ENCODE results near the gene CDC7. TPM values are rescaled to one million over a fixed set of nuclear protein-coding genes. Genes with fewer than 3 reads are reported as not detected.

Gene CDC7
- total and polyA plus RNA-seq, 9 of the 15 experiments (the other 6 are each of a cell fraction or from before 2014, with no cell fraction given): 22.3 to 66.8 (median 44.2) TPM

GRCh38 chr1:91523482-91523881, 22.8 kb downstream of the CDC7 start (continued):
- no peak for TF ChIP-seq ZNF318 (IDR thresholded peaks at IDR 0.05; ENCODE audit: borderline replicate concordance in 1 of 2, low read depth in 1 of 2)
- no peak for TF ChIP-seq RAD51 (IDR thresholded peaks at IDR 0.05; ENCODE audit: borderline replicate concordance, low read depth)
- TF ChIP-seq ZNF24 (IDR thresholded peaks at IDR 0.05): no peak
- TF ChIP-seq ATF4 (CRISPR knock-in tag; IDR thresholded peaks at IDR 0.05): no peak
- TF ChIP-seq RBBP5 (IDR thresholded peaks at IDR 0.05; ENCODE audit: borderline replicate concordance, insufficient read depth, low read length, poor library complexity, severe bottlenecking): no peak
- TF ChIP-seq ZNF398 (CRISPR knock-in tag; IDR thresholded peaks at IDR 0.05): no peak
- TF ChIP-seq MEF2A (IDR thresholded peaks at IDR 0.05; ENCODE audit: control insufficient read depth, low read depth, low read length): no peak
- TF ChIP-seq CEBPG (CRISPR knock-in tag; IDR thresholded peaks at IDR 0.05): no peak
- TF ChIP-seq CEBPG (tag; conservative IDR thresholded peaks at IDR 0.05 in 1 of 2, IDR thresholded peaks at IDR 0.05 in 1 of 2): no peak
- TF ChIP-seq, protein P1, sequence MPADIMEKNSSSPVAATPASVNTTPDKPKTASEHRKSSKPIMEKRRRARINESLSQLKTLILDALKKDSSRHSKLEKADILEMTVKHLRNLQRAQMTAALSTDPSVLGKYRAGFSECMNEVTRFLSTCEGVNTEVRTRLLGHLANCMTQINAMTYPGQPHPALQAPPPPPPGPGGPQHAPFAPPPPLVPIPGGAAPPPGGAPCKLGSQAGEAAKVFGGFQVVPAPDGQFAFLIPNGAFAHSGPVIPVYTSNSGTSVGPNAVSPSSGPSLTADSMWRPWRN (IDR thresholded peaks at IDR 0.05; ENCODE audit: low read depth): no peak
- TF ChIP-seq ZNF232 (CRISPR knock-in tag; IDR thresholded peaks at IDR 0.05): no peak
